HG03095 (cell line): Measurements from ENCODE around the gene COL15A1.

Experiments
- ATAC-seq: cut with Tn5 transposase; IDR thresholded peaks from one replicate; pipeline ENCODE4 v1.9.1; 2021; ENCODE audit warnings: moderate library complexity; ENCODE audit not compliant: unreplicated experiment

Gene COL15A1

GRCh38 chr9:98915599-98915998, 28.1 kb upstream of the COL15A1 start:
- ATAC-seq: no peak

- ATAC-seq: no peak
Measured at GRCh38 chr9:98916660-98917059, 27.0 kb upstream of the COL15A1 start.

- no peak for ATAC-seq
Measured at GRCh38 chr9:98917746-98918487, 25.8 kb upstream of the COL15A1 start.

- no peak for ATAC-seq
Measured at GRCh38 chr9:98921732-98922131, 22.0 kb upstream of the COL15A1 start.

GRCh38 chr9:98922721-98923435, 20.8 kb upstream of the COL15A1 start:
- ATAC-seq: no peak

- ATAC-seq: no peak
Measured at GRCh38 chr9:98923451-98924123, 20.1 kb upstream of the COL15A1 start.

- no peak for ATAC-seq
Measured at GRCh38 chr9:98924946-98925820, 18.5 kb upstream of the COL15A1 start.

- ATAC-seq: no peak
Measured at GRCh38 chr9:98925956-98926355, 17.8 kb upstream of the COL15A1 start.

- no peak for ATAC-seq
Measured at GRCh38 chr9:98927724-98928123, 16.0 kb upstream of the COL15A1 start.

GRCh38 chr9:98929071-98929470, 14.6 kb upstream of the COL15A1 start:
- no peak for ATAC-seq

GRCh38 chr9:98929895-98930341, 13.8 kb upstream of the COL15A1 start:
- ATAC-seq: no peak

- ATAC-seq: no peak
Measured at GRCh38 chr9:98930792-98931191, 12.9 kb upstream of the COL15A1 start.

GRCh38 chr9:98931600-98932389, 11.9 kb upstream of the COL15A1 start:
- no peak for ATAC-seq

GRCh38 chr9:98933185-98933584, 10.5 kb upstream of the COL15A1 start:
- no peak for ATAC-seq

- no peak for ATAC-seq
Measured at GRCh38 chr9:98933890-98934289, 9.8 kb upstream of the COL15A1 start.

GRCh38 chr9:98935071-98935505, 8.6 kb upstream of the COL15A1 start:
- ATAC-seq: no peak

GRCh38 chr9:98940276-98940675, 3.4 kb upstream of the COL15A1 start:
- no peak for ATAC-seq

GRCh38 chr9:98941946-98942523, 1.7 kb upstream of the COL15A1 start:
- ATAC-seq: no peak

GRCh38 chr9:98942906-98943681, 613 bp upstream of the COL15A1 start:
- no peak for ATAC-seq
